Activated T-cell treated with anti-CD3 and anti-CD28 coated beads, Interleukin-2, amount 50 U/mL, for 72 hours (primary cell): ENCODE data around the gene ZNF93. TPM values are rescaled to one million over a fixed set of nuclear protein-coding genes. Genes with fewer than 3 reads are reported as not detected.
"Not testable (repeated sequence)": the region's sequence is repeated elsewhere in the genome, so short reads cannot be mapped to it uniquely, and the experiment has no call there.

Source experiments
- ATAC-seq, 2 donors: fragments of 150-1000 bp; cut with Tn5 transposase; replicated peaks in 1 of 2; 2 replicates each; pipeline ENCODE4 v1.10.0; 2021; ENCODE audit warnings: moderate library complexity in 2 of 2, mild to moderate bottlenecking in 1 of 2
- DNase-seq, 2 donors: peaks; one replicate each; pipeline ENCODE4 v3.0.0; 2021 to 2022; ENCODE audit warnings: mixed read lengths in 1 of 2
- H3K27ac Mint-ChIP-seq: one replicate; pipeline ENCODE4 v1.8.0; 2022; ENCODE audit warnings: mild to moderate bottlenecking, moderate library complexity, mixed read lengths
- H3K27me3 Mint-ChIP-seq: one replicate; pipeline ENCODE4 v1.8.0; 2022; ENCODE audit warnings: low read depth, mixed read lengths
- H3K36me3 Mint-ChIP-seq, 2 donors: one replicate each; pipeline ENCODE4 v1.8.0; 2022; ENCODE audit warnings: mixed read lengths in 2 of 2, mild to moderate bottlenecking in 1 of 2; ENCODE audit not compliant: insufficient read depth in 2 of 2
- H3K4me1 Mint-ChIP-seq: one replicate; pipeline ENCODE4 v1.8.0; 2022; ENCODE audit warnings: low read depth, mixed read lengths
- H3K4me3 Mint-ChIP-seq, 2 donors: one replicate each; pipeline ENCODE4 v1.8.0; 2022; ENCODE audit warnings: mild to moderate bottlenecking in 2 of 2, mixed read lengths in 2 of 2, moderate library complexity in 2 of 2
- H3K9me3 Mint-ChIP-seq, 2 donors: one replicate each; pipeline ENCODE4 v1.8.0; 2022; ENCODE audit warnings: mixed read lengths in 2 of 2
- total RNA-seq, 2 donors: library from RNA; stranded (reverse); gene quantifications; one replicate each; pipeline ENCODE4 v1.2.3, GENCODE V29; 2022

ZNF93 gene
- total RNA-seq, 2 donors from 2014 or later, result 18.8 to 23.5 TPM

DNA sequence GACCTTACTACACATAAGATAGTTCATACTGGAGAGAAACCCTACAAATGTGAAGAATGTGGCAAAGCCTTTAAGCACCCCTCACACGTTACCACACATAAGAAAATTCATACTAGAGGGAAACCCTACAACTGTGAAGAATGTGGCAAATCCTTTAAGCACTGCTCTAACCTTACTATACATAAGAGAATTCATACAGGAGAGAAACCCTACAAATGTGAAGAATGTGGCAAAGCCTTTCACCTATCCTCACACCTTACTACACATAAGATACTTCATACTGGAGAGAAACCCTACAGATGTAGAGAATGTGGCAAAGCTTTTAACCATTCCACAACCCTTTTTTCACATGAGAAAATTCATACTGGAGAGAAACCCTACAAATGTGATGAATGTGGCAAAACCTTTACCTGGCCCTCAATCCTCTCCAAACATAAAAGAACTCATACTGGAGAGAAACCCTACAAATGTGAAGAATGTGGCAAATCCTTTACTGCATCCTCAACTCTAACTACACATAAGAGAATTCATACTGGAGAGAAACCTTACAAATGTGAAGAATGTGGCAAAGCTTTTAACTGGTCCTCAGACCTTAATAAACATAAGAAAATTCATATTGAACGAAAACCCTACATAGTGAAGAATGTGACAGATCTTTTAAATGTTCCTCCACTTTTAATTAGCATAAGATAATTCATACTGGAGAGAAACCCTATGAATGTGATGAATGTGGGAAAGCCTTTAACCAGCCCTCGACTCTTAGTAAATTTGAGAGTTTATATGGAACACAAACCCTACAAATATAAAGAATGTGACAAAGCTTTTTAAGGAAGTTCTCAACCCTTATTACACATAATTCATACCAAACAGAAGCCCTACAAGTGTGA, 8.4 kb upstream of the ZNF93 start:
- H3K4me3 Mint-ChIP-seq, DNase-seq, H3K27me3 Mint-ChIP-seq, ATAC-seq, H3K4me1 Mint-ChIP-seq: not testable (repeated sequence)
- Mint-ChIP-seq H3K9me3 (peaks cover 13 to 20% of the 10 kb centered on the region in 2 donors), H3K36me3 (peaks cover 30 to 58% of the 10 kb centered on the region in 2 donors), H3K27ac (peak overlapping the region; percentile 38)

GRCh38 chr19:19900139-19900728, 512 bp upstream of the ZNF93 start:
- no peaks in the 10 kb centered on the region for H3K27me3 Mint-ChIP-seq
- DNase-seq (peak; percentile 10 to 13), ATAC-seq (peak; percentile 5 to 8)
- peaks cover 20 to 24% of the 10 kb centered on the region in 2 donors for H3K9me3 Mint-ChIP-seq
- H3K4me3 Mint-ChIP-seq, result peak overlapping the region; percentile 97 to 98
- H3K27ac Mint-ChIP-seq, result peak overlapping the region; percentile 83
- peaks cover 40% of the 10 kb centered on the region for H3K4me1 Mint-ChIP-seq
- H3K36me3 Mint-ChIP-seq, result peaks cover 35 to 59% of the 10 kb centered on the region in 2 donors

GRCh38 chr19:19907551-19907950, 6.8 kb downstream of the ZNF93 start:
- not testable (repeated sequence) for DNase-seq, H3K27ac Mint-ChIP-seq, H3K4me3 Mint-ChIP-seq, H3K9me3 Mint-ChIP-seq, H3K27me3 Mint-ChIP-seq, ATAC-seq
- Mint-ChIP-seq H3K36me3 (peaks cover 8 to 38% of the 10 kb centered on the region in 2 donors), H3K4me1 (peaks cover 67% of the 10 kb centered on the region)

DNA sequence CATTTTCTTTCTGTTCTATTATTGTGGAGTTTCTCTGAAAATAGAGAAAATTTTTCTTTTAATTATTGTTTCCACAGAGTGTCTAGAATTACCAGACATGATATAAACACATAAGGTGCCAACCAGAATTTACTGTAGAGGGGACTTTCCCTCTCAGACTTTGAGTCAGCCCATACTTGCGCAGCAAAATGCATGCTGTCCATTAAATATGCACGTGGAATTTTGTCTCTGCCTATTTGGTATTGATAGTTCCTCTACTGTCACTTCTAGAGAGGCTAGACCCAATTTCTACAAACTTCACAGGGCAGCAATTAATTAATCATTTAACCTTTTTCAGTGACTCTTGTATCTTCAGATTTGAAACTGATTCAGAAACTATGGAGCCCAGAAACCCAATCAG, 8.9 kb downstream of the ZNF93 start:
- Mint-ChIP-seq H3K4me1 (peaks cover 52% of the 10 kb centered on the region), H3K27me3 (no peaks in the 10 kb centered on the region), H3K27ac (peak overlapping the region; percentile 33), H3K4me3 (no peak overlapping the region), H3K9me3 (no peaks in the 10 kb centered on the region), H3K36me3 (peaks cover 4 to 31% of the 10 kb centered on the region in 2 donors)
- DNase-seq (no peak), ATAC-seq (no peak)

GRCh38 chr19:19911150-19911549, 10.4 kb downstream of the ZNF93 start:
- ATAC-seq (no peak), DNase-seq (no peak)
- H3K4me1 Mint-ChIP-seq, result peaks cover 37% of the 10 kb centered on the region
- peaks cover 1 to 21% of the 10 kb centered on the region in 2 donors for H3K36me3 Mint-ChIP-seq
- no peaks in the 10 kb centered on the region for H3K27me3 Mint-ChIP-seq
- H3K9me3 Mint-ChIP-seq, result no peaks in the 10 kb centered on the region
- H3K27ac Mint-ChIP-seq, result no peak overlapping the region
- no peak overlapping the region for H3K4me3 Mint-ChIP-seq

- Mint-ChIP-seq H3K4me3 (no peak overlapping the region), H3K27ac (no peak overlapping the region), H3K36me3 (peaks cover 9 to 33% of the 10 kb centered on the region in 2 donors), H3K27me3 (no peaks in the 10 kb centered on the region), H3K9me3 (peaks cover 0 to 4% of the 10 kb centered on the region in 2 donors), H3K4me1 (peaks cover 16% of the 10 kb centered on the region)
- DNase-seq (no peak), ATAC-seq (no peak)
Measured at GRCh38 chr19:19914596-19914995, 13.8 kb downstream of the ZNF93 start.

DNA sequence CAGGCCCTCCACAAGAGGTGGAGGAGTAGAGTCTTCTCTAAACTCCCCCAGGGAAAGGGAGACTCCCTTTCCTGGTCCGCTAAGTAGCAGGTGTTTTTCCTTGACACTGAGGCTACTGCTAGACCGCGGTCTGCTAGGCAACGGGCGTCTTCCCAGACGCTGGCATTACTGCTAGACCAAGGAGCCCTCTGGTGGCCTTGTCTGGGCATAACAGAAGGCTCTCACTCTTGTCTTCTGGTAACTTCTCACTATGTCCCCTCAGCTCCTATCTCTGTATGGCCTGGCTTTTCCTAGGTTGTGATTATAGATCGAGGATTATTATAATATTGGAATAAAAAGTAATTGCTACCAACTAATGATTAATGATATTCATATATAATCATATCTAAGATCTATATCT, 29.7 kb downstream of the ZNF93 start:
- not testable (repeated sequence) for H3K27ac Mint-ChIP-seq, H3K4me3 Mint-ChIP-seq, H3K27me3 Mint-ChIP-seq, H3K4me1 Mint-ChIP-seq, ATAC-seq
- Mint-ChIP-seq H3K36me3 (peaks cover 26 to 68% of the 10 kb centered on the region in 2 donors), H3K9me3 (peaks cover 12 to 13% of the 10 kb centered on the region in 2 donors)
- peak; percentile 29 for DNase-seq

DNA sequence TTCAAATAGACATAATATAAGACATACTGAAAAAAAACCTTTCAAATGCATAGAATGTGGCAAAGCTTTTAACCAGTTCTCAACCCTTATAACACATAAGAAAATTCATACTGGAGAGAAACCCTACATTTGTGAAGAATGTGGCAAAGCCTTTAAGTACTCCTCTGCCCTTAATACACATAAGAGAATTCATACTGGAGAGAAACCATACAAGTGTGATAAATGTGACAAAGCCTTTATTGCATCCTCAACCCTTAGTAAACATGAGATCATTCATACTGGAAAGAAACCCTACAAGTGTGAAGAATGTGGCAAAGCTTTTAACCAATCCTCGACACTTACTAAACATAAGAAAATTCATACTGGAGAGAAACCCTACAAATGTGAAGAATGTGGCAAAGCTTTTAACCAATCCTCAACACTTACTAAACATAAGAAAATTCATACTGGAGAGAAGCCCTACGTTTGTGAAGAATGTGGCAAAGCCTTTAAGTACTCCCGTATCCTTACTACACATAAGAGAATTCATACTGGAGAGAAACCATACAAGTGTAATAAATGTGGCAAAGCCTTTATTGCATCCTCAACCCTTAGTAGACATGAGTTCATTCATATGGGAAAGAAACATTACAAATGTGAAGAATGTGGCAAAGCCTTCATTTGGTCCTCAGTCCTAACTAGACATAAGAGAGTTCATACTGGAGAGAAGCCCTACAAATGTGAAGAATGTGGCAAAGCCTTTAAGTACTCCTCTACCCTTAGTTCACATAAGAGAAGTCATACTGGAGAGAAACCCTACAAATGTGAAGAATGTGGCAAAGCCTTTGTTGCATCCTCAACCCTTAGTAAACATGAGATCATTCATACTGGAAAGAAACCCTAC, 32.9 kb downstream of the ZNF93 start:
- peaks cover 25 to 54% of the 10 kb centered on the region in 2 donors for H3K36me3 Mint-ChIP-seq
- H3K4me1 Mint-ChIP-seq, ATAC-seq, H3K4me3 Mint-ChIP-seq, DNase-seq, H3K27ac Mint-ChIP-seq, H3K27me3 Mint-ChIP-seq: not testable (repeated sequence)
- peaks cover 14% of the 10 kb centered on the region in 2 donors for H3K9me3 Mint-ChIP-seq

GRCh38 chr19:19937403-19937802, 36.7 kb downstream of the ZNF93 start:
- H3K4me3 Mint-ChIP-seq, result no peak overlapping the region
- H3K27me3 Mint-ChIP-seq, result no peaks in the 10 kb centered on the region
- no peaks in the 10 kb centered on the region for H3K4me1 Mint-ChIP-seq
- H3K27ac Mint-ChIP-seq, result no peak overlapping the region
- peaks cover 18 to 19% of the 10 kb centered on the region in 2 donors for H3K9me3 Mint-ChIP-seq
- ATAC-seq, result no peak
- H3K36me3 Mint-ChIP-seq, result peaks cover 25 to 49% of the 10 kb centered on the region in 2 donors
- no peak for DNase-seq

GRCh38 chr19:19938449-19938848, 37.7 kb downstream of the ZNF93 start:
- Mint-ChIP-seq H3K36me3 (peaks cover 21 to 39% of the 10 kb centered on the region in 2 donors), H3K27ac (no peak overlapping the region), H3K27me3 (no peaks in the 10 kb centered on the region), H3K4me3 (no peak overlapping the region), H3K9me3 (peaks cover 15 to 16% of the 10 kb centered on the region in 2 donors), H3K4me1 (no peaks in the 10 kb centered on the region)
- no peak for DNase-seq
- ATAC-seq, result no peak

DNA sequence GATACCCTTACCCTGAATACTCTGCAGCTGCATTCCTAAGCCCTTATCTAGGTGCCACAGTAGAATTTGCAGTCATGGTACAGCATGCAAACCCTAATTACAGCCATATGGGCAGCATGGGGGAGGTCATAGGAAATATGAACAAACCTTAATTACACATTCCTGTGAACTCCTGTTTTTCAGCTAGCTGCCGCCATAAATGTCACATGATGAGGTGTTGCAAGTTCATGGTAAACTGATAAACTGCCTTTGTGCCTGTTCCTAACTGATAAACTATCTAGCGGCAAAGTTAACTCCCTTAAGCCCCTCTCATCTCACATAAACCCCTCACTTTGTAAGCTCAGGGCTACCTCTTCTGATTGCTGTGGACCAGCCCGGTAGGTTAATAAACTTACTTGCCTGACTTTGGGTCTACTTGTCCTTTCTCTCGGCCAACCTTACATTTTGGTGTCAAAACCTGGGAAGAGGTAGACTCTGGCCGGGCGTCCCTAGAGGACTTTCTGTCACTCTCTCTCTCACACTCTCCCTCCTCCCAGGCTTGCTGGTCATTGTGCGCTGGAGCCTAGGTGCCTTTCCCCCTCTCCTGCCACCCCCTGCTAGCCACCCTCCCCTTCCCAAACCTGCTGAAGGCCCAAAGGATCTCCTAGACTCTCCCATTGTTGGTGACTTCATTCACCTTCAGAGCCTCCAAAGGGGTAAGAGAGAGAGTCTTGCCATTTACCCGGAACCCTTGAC, 43.3 kb downstream of the ZNF93 start:
- no peaks in the 10 kb centered on the region for H3K4me1 Mint-ChIP-seq
- no peak overlapping the region for H3K4me3 Mint-ChIP-seq
- peaks cover 11 to 13% of the 10 kb centered on the region in 2 donors for H3K9me3 Mint-ChIP-seq
- no peaks in the 10 kb centered on the region for H3K27me3 Mint-ChIP-seq
- no peak overlapping the region for H3K27ac Mint-ChIP-seq
- ATAC-seq (no peak), DNase-seq (no peak)
- peaks cover 8 to 24% of the 10 kb centered on the region in 2 donors for H3K36me3 Mint-ChIP-seq

GRCh38 chr19:19944583-19944880, 43.8 kb downstream of the ZNF93 start:
- no peak overlapping the region for H3K4me3 Mint-ChIP-seq
- DNase-seq, result no peak
- no peaks in the 10 kb centered on the region for H3K27me3 Mint-ChIP-seq
- no peak overlapping the region for H3K27ac Mint-ChIP-seq
- H3K9me3 Mint-ChIP-seq, result peaks cover 10% of the 10 kb centered on the region in 2 donors
- no peaks in the 10 kb centered on the region for H3K4me1 Mint-ChIP-seq
- no peak for ATAC-seq
- H3K36me3 Mint-ChIP-seq, result peaks cover 5 to 24% of the 10 kb centered on the region in 2 donors
